ENCODE data around the gene PSTPIP1.

- TF ChIP-seq CTCF (optimal IDR thresholded peaks at IDR 0.05 in 1 of 3, IDR thresholded peaks at IDR 0.05 in 1 of 3, conservative IDR thresholded peaks at IDR 0.05 in 1 of 3; ENCODE audit: extremely low read depth in 1 of 3, insufficient read depth in 2 of 3, low read length in 3 of 3) (no peak), EZH2 (IDR thresholded peaks at IDR 0.05; ENCODE audit: low read length) (no peak)
Observed at GRCh38 chr15:76976572-76977270, 18.2 kb upstream of the PSTPIP1 start.
